Lower lobe of right lung (tissue), 2 donors: ENCODE results near the gene GOLGA6L2. TPM values are rescaled to one million over a fixed set of nuclear protein-coding genes. Genes with fewer than 3 reads are reported as not detected.

Experiments
- ATAC-seq, 2 donors: fragments of 200-7000 bp; cut with Tn5 transposase; one replicate each; pipeline ENCODE4 v1.9.1; 2020 to 2022; ENCODE audit warnings: mild to moderate bottlenecking in 2 of 2, moderate library complexity in 2 of 2
- DNase-seq: peaks from one replicate; pipeline ENCODE4 v3.0.0-alpha.2; 2020
- H3K27ac ChIP-seq: fragments of 200-600 bp; one replicate; pipeline ENCODE4 v1.8.0; 2022
- H3K27me3 ChIP-seq: fragments of 200-600 bp; one replicate; pipeline ENCODE4 v1.8.0; 2022; ENCODE audit warnings: low read depth
- H3K36me3 ChIP-seq: fragments of 200-600 bp; one replicate; pipeline ENCODE4 v1.8.0; 2022; ENCODE audit warnings: mild to moderate bottlenecking
- H3K4me1 ChIP-seq: fragments of 200-600 bp; one replicate; pipeline ENCODE4 v1.8.0; 2022
- H3K4me3 ChIP-seq: fragments of 200-600 bp; one replicate; pipeline ENCODE4 v1.8.0; 2022; ENCODE audit warnings: mild to moderate bottlenecking
- H3K9me3 ChIP-seq: fragments of 200-600 bp; one replicate; pipeline ENCODE4 v1.8.0; 2022
- CTCF ChIP-seq: fragments of 200-600 bp; IDR thresholded peaks from one replicate; pipeline ENCODE4 v1.8.0; 2022; ENCODE audit warnings: antibody characterized with exemption, mild to moderate bottlenecking
- intact Hi-C: fragments of 100-400 bp; cut with DNase I; formaldehyde crosslinking; loops from one replicate; pipeline ENCODE4 v1.11.0; 2022
- long read RNA-seq: library from polyadenylated mRNA; unstranded; transcript quantifications from one replicate; pipeline ENCODE4 v2.0.0, GENCODE V29; 2021
- total RNA-seq: library from RNA; stranded (reverse); fragmentation: NEBNext Ultra II Directional; extraction: Animal tissue kit (Norgen Biotek cat#: 25700); gene quantifications from one replicate; pipeline ENCODE4 v1.2.1, GENCODE V29; 2021
- donor health status: DM: no; HTN: yes; CAD: no; lungs with severe emphysema.

The GOLGA6L2 gene
- not detected for total RNA-seq
- long read RNA-seq, result 0 reads

GRCh38 chr15:23447107-23447500, at the start of gene GOLGA6L2:
TSS of gene GOLGA6L2 (minus strand) at chr15:23447243. CDS start at chr15:23447181, 62 bp downstream.
- intact Hi-C loops, result no loop called here
- no peaks in the 10 kb centered on the region for H3K36me3 ChIP-seq
- no peaks in the 10 kb centered on the region for H3K4me1 ChIP-seq
- H3K27me3 ChIP-seq, result no peaks in the 10 kb centered on the region
- ATAC-seq (no peak), DNase-seq (no peak)
- H3K4me3 ChIP-seq, result no peak within 1 kb of the TSS
- no peak for TF ChIP-seq CTCF
- H3K9me3 ChIP-seq, result no peaks in the 10 kb centered on the region
- H3K27ac ChIP-seq, result no peak within 1 kb of the TSS

GRCh38 chr15:23484870-23485269, 37.8 kb upstream of the GOLGA6L2 start:
- intact Hi-C loops, result no loop called here
- TF ChIP-seq CTCF, result no peak

GRCh38 chr15:23483821-23484299, 36.8 kb upstream of the GOLGA6L2 start:
- intact Hi-C loops, result no loop called here
- TF ChIP-seq CTCF, result no peak
- H3K27ac ChIP-seq, result no peak overlapping the region
- no peaks in the 10 kb centered on the region for H3K36me3 ChIP-seq
- DNase-seq (no peak), ATAC-seq (peak; percentile 32 to 81)
- H3K4me1 ChIP-seq, result no peaks in the 10 kb centered on the region
- H3K4me3 ChIP-seq, result no peak overlapping the region
- H3K9me3 ChIP-seq, result no peaks in the 10 kb centered on the region
- H3K27me3 ChIP-seq, result no peaks in the 10 kb centered on the region

More at GRCh38 chr15:23484870-23485269, 37.8 kb upstream of the GOLGA6L2 start:
- Histone ChIP-seq H3K36me3 (no peaks in the 10 kb centered on the region), H3K9me3 (no peaks in the 10 kb centered on the region), H3K27me3 (no peaks in the 10 kb centered on the region), H3K27ac (no peak overlapping the region), H3K4me1 (no peaks in the 10 kb centered on the region), H3K4me3 (no peak overlapping the region)
- DNase-seq (no peak), ATAC-seq (no peak)

- DNase-seq, result no peak
- H3K4me3 ChIP-seq, result no peak overlapping the region
- no peaks in the 10 kb centered on the region for H3K27me3 ChIP-seq
- no peaks in the 10 kb centered on the region for H3K36me3 ChIP-seq
- H3K4me1 ChIP-seq, result no peaks in the 10 kb centered on the region
- intact Hi-C loops, result no loop called here
- no peak for TF ChIP-seq CTCF
- no peak for ATAC-seq
- H3K27ac ChIP-seq, result no peak overlapping the region
- no peaks in the 10 kb centered on the region for H3K9me3 ChIP-seq
These were observed 35.9 kb upstream of the GOLGA6L2 start for GRCh38 chr15:23482764-23483489.

- TF ChIP-seq CTCF, result no peak
- DNase-seq (no peak), ATAC-seq (no peak)
- intact Hi-C loops, result no loop called here
- no peak overlapping the region for H3K27ac ChIP-seq
- no peaks in the 10 kb centered on the region for H3K36me3 ChIP-seq
- H3K27me3 ChIP-seq, result no peaks in the 10 kb centered on the region
- no peaks in the 10 kb centered on the region for H3K4me1 ChIP-seq
- no peak overlapping the region for H3K4me3 ChIP-seq
- H3K9me3 ChIP-seq, result no peaks in the 10 kb centered on the region
These were observed 35.2 kb upstream of the GOLGA6L2 start for GRCh38 chr15:23482228-23482627.
